HAP-1 (cell line): Measurements from ENCODE around the gene MAGI1.

Experiments used
- DNase-seq, 2 experiments: peaks; one replicate each; pipeline ENCODE4 v3.0.0-alpha.2; 2016 to 2020; ENCODE audit warnings: low spot score in 2 of 2
- H3K27me3 ChIP-seq: fragments of 250-450 bp; sonication (Bioruptor Pico); 2 replicates; pipeline ENCODE4 v1.5.1; 2020; ENCODE audit warnings: low read depth, mild to moderate bottlenecking, moderate library complexity
- H3K36me3 ChIP-seq: fragments of 250-450 bp; sonication (Bioruptor Pico); replicated peaks from 2 replicates; pipeline ENCODE4 v1.5.1; 2020; ENCODE audit warnings: mild to moderate bottlenecking
- H3K4me1 ChIP-seq: fragments of 250-450 bp; sonication (Bioruptor Pico); 2 replicates; pipeline ENCODE4 v1.5.1; 2020; ENCODE audit warnings: mild to moderate bottlenecking
- H3K4me3 ChIP-seq: fragments of 250-450 bp; sonication (Bioruptor Pico); 2 replicates; pipeline ENCODE4 v1.5.1; 2020; ENCODE audit warnings: mild to moderate bottlenecking, moderate library complexity
- H3K9me3 ChIP-seq: fragments of 250-450 bp; sonication (Bioruptor Pico); 2 replicates; pipeline ENCODE4 v1.5.1; 2020; ENCODE audit warnings: mild to moderate bottlenecking, moderate library complexity
- in situ Hi-C: fragments of 300-500 bp; cut with MboI; formaldehyde crosslinking; loops from 3 replicates; pipeline ENCODE4 v1.14.3; 2020; ENCODE audit warnings: low sequenced_read_pairs, inconsistent platforms, mixed read lengths

MAGI1 gene

GRCh38 chr3:65883613-65884012 lies 155.1 kb downstream of the MAGI1 start:
- H3K27me3 ChIP-seq = no peaks in the 10 kb centered on the region
- H3K4me1 ChIP-seq = peaks cover 10% of the 10 kb centered on the region
- no peaks in the 10 kb centered on the region for H3K9me3 ChIP-seq
- no peaks in the 10 kb centered on the region for H3K36me3 ChIP-seq
- peak; percentile 28 to 29 for DNase-seq
- H3K4me3 ChIP-seq = no peak overlapping the region
- in situ Hi-C loops = no loop called here

DNA sequence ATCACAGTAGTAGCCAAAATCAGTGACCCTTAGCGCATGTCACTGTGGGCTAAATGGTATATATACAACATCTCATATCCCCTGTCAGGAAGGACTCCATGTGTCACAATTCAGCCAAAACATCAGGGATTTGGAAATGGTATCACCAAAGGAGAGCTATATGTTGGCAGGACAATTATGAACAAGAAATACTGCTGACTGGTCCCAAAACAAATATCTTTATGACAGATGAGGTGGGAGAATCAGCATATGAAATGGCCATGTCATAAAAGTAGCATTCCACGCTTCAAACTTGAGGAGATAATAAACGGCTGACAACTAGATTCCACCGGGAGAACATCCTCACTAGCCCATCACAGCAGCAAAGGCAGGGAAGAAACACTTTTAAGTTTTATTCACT lies 158.4 kb downstream of the MAGI1 start:
- DNase-seq = no peak
- Histone ChIP-seq H3K4me1 (peaks cover 10% of the 10 kb centered on the region), H3K9me3 (no peaks in the 10 kb centered on the region), H3K4me3 (no peak overlapping the region), H3K27me3 (no peaks in the 10 kb centered on the region), H3K36me3 (no peaks in the 10 kb centered on the region)
- in situ Hi-C loops = no loop called here

DNA sequence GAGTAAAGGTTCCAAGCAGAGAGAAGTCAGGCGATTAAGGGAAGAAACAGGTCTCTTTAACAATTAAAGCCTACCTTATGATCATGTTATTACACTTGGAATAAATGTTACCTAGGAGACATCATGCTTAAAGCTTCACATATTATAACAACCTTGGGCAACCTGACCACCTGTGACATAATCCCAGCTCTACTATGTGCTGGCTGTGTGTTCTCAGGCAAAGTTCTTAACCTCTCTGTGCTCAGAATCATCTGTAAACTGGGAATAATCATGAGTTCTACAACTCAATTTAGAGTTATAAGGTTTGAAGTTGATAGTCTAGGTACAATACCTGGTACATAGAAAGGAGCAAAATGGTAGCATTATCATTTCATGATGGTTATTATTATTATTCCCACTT lies 159.3 kb downstream of the MAGI1 start:
- no peaks in the 10 kb centered on the region for H3K27me3 ChIP-seq
- H3K4me3 ChIP-seq = no peak overlapping the region
- no peaks in the 10 kb centered on the region for H3K36me3 ChIP-seq
- H3K9me3 ChIP-seq = no peaks in the 10 kb centered on the region
- no peak for DNase-seq
- peaks cover 10% of the 10 kb centered on the region for H3K4me1 ChIP-seq
- in situ Hi-C loops = no loop called here

- peaks cover 5% of the 10 kb centered on the region for H3K4me1 ChIP-seq
- H3K36me3 ChIP-seq = no peaks in the 10 kb centered on the region
- no peaks in the 10 kb centered on the region for H3K27me3 ChIP-seq
- no peak overlapping the region for H3K4me3 ChIP-seq
- in situ Hi-C loops = no loop called here
- H3K9me3 ChIP-seq = no peaks in the 10 kb centered on the region
- DNase-seq = no peak
Observed at GRCh38 chr3:65878831-65879230, 159.9 kb downstream of the MAGI1 start.

DNA sequence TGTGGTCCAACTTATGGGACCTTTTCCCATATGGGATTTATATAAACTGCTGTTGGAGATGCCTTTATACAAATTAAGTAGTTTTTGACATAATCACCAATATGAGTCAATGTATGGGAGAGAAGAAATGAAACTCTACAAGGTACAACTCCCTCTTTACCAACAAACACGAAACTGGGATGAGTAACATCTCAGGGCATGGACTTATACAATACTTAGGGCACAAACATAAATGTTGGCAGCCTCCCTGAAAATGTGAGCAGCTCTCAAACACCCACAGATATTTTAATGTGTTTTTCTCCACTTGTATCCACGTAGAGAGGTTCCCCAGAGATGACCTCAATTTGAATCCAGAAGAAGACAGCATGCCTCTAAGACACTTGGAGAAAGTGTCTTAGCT lies 161.6 kb downstream of the MAGI1 start:
- in situ Hi-C loops = no loop called here
- no peak overlapping the region for H3K4me3 ChIP-seq
- H3K9me3 ChIP-seq = no peaks in the 10 kb centered on the region
- no peaks in the 10 kb centered on the region for H3K36me3 ChIP-seq
- H3K4me1 ChIP-seq = no peaks in the 10 kb centered on the region
- no peaks in the 10 kb centered on the region for H3K27me3 ChIP-seq
- no peak for DNase-seq

DNA sequence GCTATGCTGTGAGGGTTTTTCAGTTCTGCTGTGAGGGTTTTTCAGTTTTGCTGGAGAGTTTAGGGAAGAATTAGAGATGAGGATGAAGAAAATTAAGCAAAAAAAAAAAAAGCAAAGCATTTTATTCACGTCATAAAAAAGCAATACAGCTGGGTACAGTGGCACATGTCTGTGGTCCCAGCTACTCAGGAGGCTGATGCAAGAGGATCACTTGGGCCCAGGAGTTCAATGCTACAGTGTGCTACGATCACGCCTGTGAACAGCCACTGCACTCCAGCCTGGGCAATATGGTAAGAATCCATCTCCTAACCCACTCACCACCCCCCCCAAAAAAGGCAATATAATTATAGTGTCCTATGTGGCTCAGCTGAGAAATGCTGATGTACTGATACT lies 162.7 kb downstream of the MAGI1 start:
- DNase-seq = no peak
- no peaks in the 10 kb centered on the region for H3K27me3 ChIP-seq
- H3K4me3 ChIP-seq = no peak overlapping the region
- H3K9me3 ChIP-seq = no peaks in the 10 kb centered on the region
- no peaks in the 10 kb centered on the region for H3K36me3 ChIP-seq
- no peaks in the 10 kb centered on the region for H3K4me1 ChIP-seq
- in situ Hi-C loops = no loop called here

DNA sequence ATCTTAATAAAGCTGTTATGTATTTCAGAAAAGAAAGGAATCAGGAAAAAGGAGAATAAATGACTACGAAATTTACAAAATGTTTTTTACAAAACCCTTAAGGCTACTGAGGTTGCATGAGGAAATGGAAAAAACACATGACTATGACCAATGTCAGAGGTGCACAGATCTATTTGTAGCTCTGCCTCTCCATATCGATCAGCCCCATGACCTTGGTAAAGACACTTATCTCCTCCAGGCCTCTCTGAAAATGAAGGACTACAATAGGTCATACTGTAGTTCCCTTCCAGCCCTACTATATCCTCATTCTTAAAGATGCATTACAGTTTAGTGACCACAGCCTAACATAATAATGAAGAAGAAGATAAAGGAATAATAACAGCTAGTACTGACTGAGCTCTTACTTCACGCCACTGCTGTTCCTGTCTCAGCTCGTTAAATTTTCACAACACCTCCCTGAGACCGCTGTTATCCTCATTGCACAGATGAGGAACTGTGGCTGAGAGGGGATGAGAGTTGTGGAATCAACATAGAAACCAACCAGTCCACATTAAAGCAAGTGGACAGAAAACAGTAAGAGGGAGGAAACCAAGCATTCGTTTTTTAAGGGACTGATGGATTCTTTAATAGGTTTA lies 163.2 kb downstream of the MAGI1 start:
- DNase-seq = peak in 1 of 2 experiments; percentile 6
- Histone ChIP-seq H3K4me1 (no peaks in the 10 kb centered on the region), H3K4me3 (no peak overlapping the region), H3K27me3 (no peaks in the 10 kb centered on the region), H3K9me3 (no peaks in the 10 kb centered on the region), H3K36me3 (no peaks in the 10 kb centered on the region)
- in situ Hi-C loops = no loop called here

GRCh38 chr3:65873869-65874268 lies 164.8 kb downstream of the MAGI1 start:
- H3K36me3 ChIP-seq = no peaks in the 10 kb centered on the region
- no peak overlapping the region for H3K4me3 ChIP-seq
- H3K27me3 ChIP-seq = no peaks in the 10 kb centered on the region
- no peak for DNase-seq
- in situ Hi-C loops = no loop called here
- H3K9me3 ChIP-seq = no peaks in the 10 kb centered on the region
- no peaks in the 10 kb centered on the region for H3K4me1 ChIP-seq

DNA sequence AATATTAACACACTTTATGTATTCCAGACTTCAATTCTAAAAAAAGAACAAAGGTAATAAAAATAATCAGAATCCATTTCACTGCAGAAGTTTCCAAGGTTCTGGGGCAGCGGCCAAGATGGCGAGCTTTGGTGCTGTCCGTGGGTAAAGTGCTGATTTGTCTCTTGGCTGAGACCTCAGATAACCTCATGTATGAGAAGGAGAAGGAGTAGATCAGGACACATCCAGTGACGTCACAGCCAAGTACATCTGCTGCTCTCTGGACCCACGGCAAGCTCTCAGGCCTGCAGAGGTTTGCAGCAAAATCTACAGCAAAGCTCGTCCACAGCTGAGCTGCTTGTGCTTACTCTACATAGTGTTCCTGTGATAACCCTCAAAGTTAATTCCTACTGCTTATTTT lies 165.7 kb downstream of the MAGI1 start:
- in situ Hi-C loops = no loop called here
- Histone ChIP-seq H3K4me3 (no peak overlapping the region), H3K4me1 (no peaks in the 10 kb centered on the region), H3K27me3 (no peaks in the 10 kb centered on the region), H3K9me3 (no peaks in the 10 kb centered on the region), H3K36me3 (no peaks in the 10 kb centered on the region)
- no peak for DNase-seq

GRCh38 chr3:65871305-65872141 lies 167.2 kb downstream of the MAGI1 start:
- H3K9me3 ChIP-seq = no peaks in the 10 kb centered on the region
- H3K4me3 ChIP-seq = no peak overlapping the region
- no peaks in the 10 kb centered on the region for H3K36me3 ChIP-seq
- in situ Hi-C loops = no loop called here
- no peaks in the 10 kb centered on the region for H3K4me1 ChIP-seq
- no peaks in the 10 kb centered on the region for H3K27me3 ChIP-seq
- DNase-seq = peak in 1 of 2 experiments; percentile 33

GRCh38 chr3:65869798-65870197 lies 168.9 kb downstream of the MAGI1 start:
- no peaks in the 10 kb centered on the region for H3K9me3 ChIP-seq
- H3K4me3 ChIP-seq = no peak overlapping the region
- in situ Hi-C loops = no loop called here
- no peak for DNase-seq
- H3K27me3 ChIP-seq = no peaks in the 10 kb centered on the region
- no peaks in the 10 kb centered on the region for H3K36me3 ChIP-seq
- H3K4me1 ChIP-seq = no peaks in the 10 kb centered on the region

- Histone ChIP-seq H3K9me3 (no peaks in the 10 kb centered on the region), H3K4me1 (no peaks in the 10 kb centered on the region), H3K27me3 (no peaks in the 10 kb centered on the region), H3K36me3 (no peaks in the 10 kb centered on the region), H3K4me3 (no peak overlapping the region)
- no peak for DNase-seq
- in situ Hi-C loops = no loop called here
Observed at GRCh38 chr3:65867463-65868210, 171.1 kb downstream of the MAGI1 start.

DNA sequence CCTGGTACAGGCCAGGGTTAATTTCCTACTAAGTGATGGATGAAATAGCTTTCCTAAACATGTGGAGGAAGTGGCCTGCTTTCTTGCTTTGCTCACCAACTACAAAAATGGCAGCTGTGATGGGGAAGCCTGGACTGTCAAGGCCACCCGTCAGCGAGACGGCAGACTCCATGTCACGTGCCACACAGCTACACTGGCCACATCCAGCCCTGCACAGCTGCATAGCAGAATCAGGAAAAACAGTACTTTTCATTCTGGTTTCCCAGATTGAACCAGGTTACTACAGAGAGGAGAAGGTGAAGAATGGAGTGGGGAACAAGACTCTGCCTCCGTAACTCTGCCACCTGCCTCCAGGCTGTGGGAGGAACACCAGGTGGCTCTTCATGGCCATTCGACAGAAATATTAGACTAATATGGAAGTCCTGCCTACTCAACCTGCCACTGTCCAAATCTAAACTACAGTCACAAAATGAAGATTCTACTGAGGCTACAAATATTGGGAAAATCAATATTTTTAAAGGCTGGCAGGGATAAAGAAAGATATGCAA lies 174.3 kb downstream of the MAGI1 start:
- H3K36me3 ChIP-seq = no peaks in the 10 kb centered on the region
- no peaks in the 10 kb centered on the region for H3K4me1 ChIP-seq
- no peaks in the 10 kb centered on the region for H3K9me3 ChIP-seq
- in situ Hi-C loops = no loop called here
- no peak overlapping the region for H3K4me3 ChIP-seq
- H3K27me3 ChIP-seq = no peaks in the 10 kb centered on the region
- no peak for DNase-seq

DNA sequence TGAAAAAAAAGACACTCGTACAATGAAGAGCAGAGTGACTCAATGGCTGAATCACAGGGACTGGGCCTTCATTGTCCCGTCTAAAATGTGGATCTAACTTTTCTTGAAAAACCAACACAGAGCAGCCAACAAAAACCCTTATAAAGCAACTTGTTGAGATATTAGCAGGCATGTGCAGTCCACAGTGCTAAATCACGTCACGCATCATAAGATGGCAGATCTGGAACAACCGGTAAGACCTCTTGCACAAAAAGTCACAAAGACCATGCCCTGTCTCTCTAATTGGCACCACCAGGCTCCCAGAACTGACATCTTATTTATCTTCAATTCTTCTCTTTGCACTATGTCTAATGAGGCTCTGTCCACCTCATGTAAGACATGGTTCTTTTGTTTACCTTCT lies 177.0 kb downstream of the MAGI1 start:
- Histone ChIP-seq H3K4me1 (no peaks in the 10 kb centered on the region), H3K27me3 (no peaks in the 10 kb centered on the region), H3K9me3 (no peaks in the 10 kb centered on the region), H3K4me3 (no peak overlapping the region), H3K36me3 (no peaks in the 10 kb centered on the region)
- in situ Hi-C loops = no loop called here
- no peak for DNase-seq
